ENCODE results near the gene ARSK. TPM values are rescaled to one million over a fixed set of nuclear protein-coding genes. Genes with fewer than 3 reads are reported as not detected.

ARSK gene
- total and polyA plus RNA-seq, 7 donors = 0.60 to 13.3 (median 6.7) TPM

GRCh38 chr5:95519151-95519550 lies 35.8 kb upstream of the ARSK start:
- no peak overlapping the region for H3K4me3 ChIP-seq
- H3K27me3 ChIP-seq = no peaks in the 10 kb centered on the region
- H3K27ac ChIP-seq = no peak overlapping the region
- H3K4me1 ChIP-seq = no peaks in the 10 kb centered on the region
- no peaks in the 10 kb centered on the region for H3K9me3 ChIP-seq
- intact Hi-C loops (cut with DNase I) = no loop called here
- 85 to 97% methylated on average over 1 of the region's 1 CpG for WGBS, 2 donors
- TF ChIP-seq POLR2AphosphoS5 (IDR thresholded peaks at IDR 0.05) (no peak), EP300 (IDR thresholded peaks at IDR 0.05) (no peak), CTCF (IDR thresholded peaks at IDR 0.05) (no peak), POLR2A (IDR thresholded peaks at IDR 0.05) (no peak)
- DNase-seq = no peak
- peaks cover 5 to 97% (median 11%) of the 10 kb centered on the region in 4 donors for H3K36me3 ChIP-seq

- 81 to 93% methylated on average over 1 of the region's 1 CpG for WGBS, 2 donors
- DNase-seq = no peak
- intact Hi-C loops (cut with DNase I) = loop anchor here (10.0 kb wide), 1 partner anchor 45 kb away; no protein-coding TSS in a partner anchor
- no peaks in the 10 kb centered on the region for H3K9me3 ChIP-seq
- TF ChIP-seq POLR2AphosphoS5 (IDR thresholded peaks at IDR 0.05) = no peak
- TF ChIP-seq POLR2A (IDR thresholded peaks at IDR 0.05) = no peak
- no peak for TF ChIP-seq EP300 (IDR thresholded peaks at IDR 0.05)
- no peak for TF ChIP-seq CTCF (IDR thresholded peaks at IDR 0.05)
- peaks cover 5 to 97% (median 12%) of the 10 kb centered on the region in 4 donors for H3K36me3 ChIP-seq
- H3K4me1 ChIP-seq = no peaks in the 10 kb centered on the region
- no peak overlapping the region for H3K27ac ChIP-seq
- no peak overlapping the region for H3K4me3 ChIP-seq
- H3K27me3 ChIP-seq = no peaks in the 10 kb centered on the region
These were observed 35.2 kb upstream of the ARSK start for GRCh38 chr5:95519681-95520080.

- no peaks in the 10 kb centered on the region for H3K9me3 ChIP-seq
- DNase-seq = no peak
- TF ChIP-seq POLR2AphosphoS5 (IDR thresholded peaks at IDR 0.05) (no peak), CTCF (IDR thresholded peaks at IDR 0.05) (no peak), EP300 (IDR thresholded peaks at IDR 0.05) (no peak), POLR2A (IDR thresholded peaks at IDR 0.05) (no peak)
- H3K36me3 ChIP-seq = peaks cover 5 to 97% (median 16%) of the 10 kb centered on the region in 4 donors
- H3K27ac ChIP-seq = no peak overlapping the region
- no peaks in the 10 kb centered on the region for H3K27me3 ChIP-seq
- H3K4me1 ChIP-seq = no peaks in the 10 kb centered on the region
- WGBS, 2 donors = 85 to 95% methylated on average over 1 of the region's 1 CpG
- H3K4me3 ChIP-seq = no peak overlapping the region
- intact Hi-C loops (cut with DNase I) = loop anchor here (10.0 kb wide), 1 partner anchor 45 kb away; no protein-coding TSS in a partner anchor
These were observed 34.7 kb upstream of the ARSK start for GRCh38 chr5:95520206-95520605.

GRCh38 chr5:95524423-95524822 lies 30.5 kb upstream of the ARSK start:
- H3K36me3 ChIP-seq = peaks cover 0 to 100% (median 12%) of the 10 kb centered on the region in 4 donors

More at GRCh38 chr5:95524423-95524822, 30.5 kb upstream of the ARSK start:
- TF ChIP-seq EP300 (IDR thresholded peaks at IDR 0.05) (no peak), POLR2AphosphoS5 (IDR thresholded peaks at IDR 0.05) (no peak), CTCF (IDR thresholded peaks at IDR 0.05) (no peak), POLR2A (IDR thresholded peaks at IDR 0.05) (no peak)
- Histone ChIP-seq H3K27ac (no peak overlapping the region), H3K4me3 (no peak overlapping the region), H3K9me3 (no peaks in the 10 kb centered on the region), H3K27me3 (no peaks in the 10 kb centered on the region), H3K4me1 (no peaks in the 10 kb centered on the region)
- no peak for DNase-seq
- 11 to 65% methylated on average over 2 of the region's 2 CpGs for WGBS, 2 donors
- intact Hi-C loops (cut with DNase I) = loop anchor here (10.0 kb wide), 1 partner anchor 50 kb away; no protein-coding TSS in a partner anchor

All from sigmoid colon (tissue), 7 donors.